GM23338 (cell line): ENCODE results near the gene NKX2-3. TPM values are rescaled to one million over a fixed set of nuclear protein-coding genes. Genes with fewer than 3 reads are reported as not detected.

Experiments used
- ATAC-seq: fragments of 200-7000 bp; cut with Tn5 transposase; 3 replicates; pipeline ENCODE4 v1.9.1; 2020
- DNase-seq: peaks from one replicate; pipeline ENCODE4 v3.0.0-alpha.2; 2015; ENCODE audit warnings: low spot score
- H2AFZ ChIP-seq: fragments of 200-600 bp; sonication (generic); 2 replicates; pipeline ENCODE4 v1.8.0; 2016; ENCODE audit warnings: antibody characterized with exemption, mild to moderate bottlenecking, moderate library complexity
- H3F3A ChIP-seq: fragments of 200-600 bp; sonication (generic); replicated peaks from 2 replicates; pipeline ENCODE4 v1.8.0; 2017; ENCODE audit warnings: antibody characterized with exemption, mixed run types, low read depth
- H3K27ac ChIP-seq: fragments of 200-600 bp; sonication (generic); 2 replicates; pipeline ENCODE4 v1.6.1; 2016; ENCODE audit warnings: low read depth
- H3K27me3 ChIP-seq: fragments of 200-600 bp; sonication (generic); 2 replicates; pipeline ENCODE4 v1.8.0; 2016; ENCODE audit warnings: mild to moderate bottlenecking, mixed run types, moderate library complexity; ENCODE audit not compliant: insufficient read depth
- H3K36me3 ChIP-seq: fragments of 200-600 bp; sonication (generic); 2 replicates; pipeline ENCODE4 v1.8.0; 2016; ENCODE audit warnings: mild to moderate bottlenecking; ENCODE audit not compliant: insufficient read depth
- H3K4me1 ChIP-seq: fragments of 200-600 bp; sonication (generic); 2 replicates; pipeline ENCODE4 v1.8.0; 2016; ENCODE audit warnings: mild to moderate bottlenecking, moderate library complexity; ENCODE audit not compliant: insufficient read depth
- H3K4me2 ChIP-seq: fragments of 200-600 bp; sonication (generic); 2 replicates; pipeline ENCODE4 v1.7.1; 2017; ENCODE audit warnings: mixed run types
- H3K4me3 ChIP-seq: fragments of 200-600 bp; sonication (generic); 2 replicates; pipeline ENCODE4 v1.6.1; 2016; ENCODE audit warnings: mixed run types
- H3K79me2 ChIP-seq: fragments of 200-600 bp; sonication (generic); replicated peaks from 2 replicates; pipeline ENCODE4 v1.8.0; 2017; ENCODE audit warnings: mild to moderate bottlenecking; ENCODE audit not compliant: insufficient read depth
- H3K9me2 ChIP-seq: fragments of 200-600 bp; sonication (generic); 2 replicates; pipeline ENCODE4 v1.8.0; 2017; ENCODE audit not compliant: insufficient read depth
- H4K20me1 ChIP-seq: fragments of 200-600 bp; sonication (generic); replicated peaks from 2 replicates; pipeline ENCODE4 v1.8.0; 2017; ENCODE audit warnings: mild to moderate bottlenecking; ENCODE audit not compliant: insufficient read depth
- H3K27ac Mint-ChIP-seq: 2 replicates; pipeline ENCODE4 v1.8.0; 2020; ENCODE audit warnings: inconsistent platforms, mild to moderate bottlenecking, moderate library complexity, mixed read lengths
- H3K27me3 Mint-ChIP-seq: 3 replicates; pipeline ENCODE4 v1.8.0; 2022; ENCODE audit warnings: low read depth, mild to moderate bottlenecking, moderate library complexity, mixed read lengths, inconsistent platforms; ENCODE audit not compliant: insufficient read depth, poor library complexity
- H3K36me3 Mint-ChIP-seq: 3 replicates; pipeline ENCODE4 v1.8.0; 2021; ENCODE audit warnings: low read depth, mild to moderate bottlenecking, inconsistent platforms, moderate library complexity, mixed read lengths
- H3K4me1 Mint-ChIP-seq: 3 replicates; pipeline ENCODE4 v1.8.0; 2020; ENCODE audit warnings: mild to moderate bottlenecking, inconsistent platforms, mixed read lengths
- H3K4me3 Mint-ChIP-seq: 3 replicates; pipeline ENCODE4 v1.8.0; 2021; ENCODE audit warnings: moderate library complexity, mild to moderate bottlenecking, inconsistent platforms, mixed read lengths
- H3K9me3 Mint-ChIP-seq: 3 replicates; pipeline ENCODE4 v1.8.0; 2020; ENCODE audit warnings: moderate library complexity, mild to moderate bottlenecking, inconsistent platforms, mixed read lengths
- ETS1 ChIP-seq: IDR thresholded peaks from 2 replicates; pipeline ENCODE4 v1.6.1; 2016; ENCODE audit warnings: antibody characterized with exemption
- EZH2 ChIP-seq: fragments of 200-600 bp; sonication (generic); IDR thresholded peaks from one replicate; pipeline ENCODE4 v1.8.0; 2017; ENCODE audit warnings: antibody characterized with exemption, mild to moderate bottlenecking, low read depth; ENCODE audit not compliant: unreplicated experiment
- EZH2phosphoT487 ChIP-seq: fragments of 200-600 bp; sonication (generic); IDR thresholded peaks from one replicate; pipeline ENCODE4 v1.8.1; 2018; ENCODE audit warnings: antibody characterized with exemption; ENCODE audit not compliant: unreplicated experiment
- ZNF114 ChIP-seq: fragments of 250-450 bp; sonication (Bioruptor Pico); IDR thresholded peaks from 2 replicates; pipeline ENCODE4 v1.5.0; 2020; ENCODE audit warnings: mild to moderate bottlenecking, moderate library complexity
- polyA plus RNA-seq: library from polyadenylated mRNA; unstranded; fragments of >200 nt; fragmentation: Nextera tagmentation; extraction: Ambion mirVana; gene quantifications from 2 replicates; pipeline ENCODE4 v1.2.1, GENCODE V29; 2016
- total RNA-seq: library from RNA; depleted of rRNA; stranded (reverse); fragments of >200 nt; shearing (Covaris generic); gene quantifications from 2 replicates; pipeline ENCODE4 v1.2.3, GENCODE V29; 2014
- TF ChIP-seq, protein P1 (sequence below): fragments of 250-450 bp; sonication (Bioruptor Pico); IDR thresholded peaks from 2 replicates; pipeline ENCODE4 v1.5.0; 2020; ENCODE audit warnings: mild to moderate bottlenecking, moderate library complexity
- TF ChIP-seq, protein P2 (sequence below): IDR thresholded peaks from one replicate; pipeline ENCODE4 v1.6.1; 2018; ENCODE audit warnings: antibody characterized with exemption; ENCODE audit not compliant: unreplicated experiment

The NKX2-3 gene
- total and polyA plus RNA-seq, 2 experiments from 2014 or later = not detected

- Mint-ChIP-seq H3K27me3 (peaks cover 99% of the 10 kb centered on the region), H3K4me1 (peaks cover 51% of the 10 kb centered on the region), H3K36me3 (no peaks in the 10 kb centered on the region), H3K27ac (no peak overlapping the region), H3K4me3 (peak overlapping the region; percentile 68), H3K9me3 (0 out of 3 replicates have a peak, but pooled peaks cover 2% of the 10 kb centered on the region)
- H3K4me1 ChIP-seq = peaks cover 64% of the 10 kb centered on the region
- H3K27ac ChIP-seq = no peak overlapping the region
- peaks cover 29% of the 10 kb centered on the region for H3F3A ChIP-seq
- DNase-seq (peak; percentile 33), ATAC-seq (peak; percentile 13)
- H3K4me2 ChIP-seq = peak overlapping the region; percentile 95
- peak overlapping the region; percentile 67 for H3K4me3 ChIP-seq
- H4K20me1 ChIP-seq = peaks cover 24% of the 10 kb centered on the region
- no peaks in the 10 kb centered on the region for H3K36me3 ChIP-seq
- H2AFZ ChIP-seq = no peak overlapping the region
- H3K9me2 ChIP-seq = no peaks in the 10 kb centered on the region
- H3K27me3 ChIP-seq = peaks cover 100% of the 10 kb centered on the region
- TF ChIP-seq, protein P1, sequence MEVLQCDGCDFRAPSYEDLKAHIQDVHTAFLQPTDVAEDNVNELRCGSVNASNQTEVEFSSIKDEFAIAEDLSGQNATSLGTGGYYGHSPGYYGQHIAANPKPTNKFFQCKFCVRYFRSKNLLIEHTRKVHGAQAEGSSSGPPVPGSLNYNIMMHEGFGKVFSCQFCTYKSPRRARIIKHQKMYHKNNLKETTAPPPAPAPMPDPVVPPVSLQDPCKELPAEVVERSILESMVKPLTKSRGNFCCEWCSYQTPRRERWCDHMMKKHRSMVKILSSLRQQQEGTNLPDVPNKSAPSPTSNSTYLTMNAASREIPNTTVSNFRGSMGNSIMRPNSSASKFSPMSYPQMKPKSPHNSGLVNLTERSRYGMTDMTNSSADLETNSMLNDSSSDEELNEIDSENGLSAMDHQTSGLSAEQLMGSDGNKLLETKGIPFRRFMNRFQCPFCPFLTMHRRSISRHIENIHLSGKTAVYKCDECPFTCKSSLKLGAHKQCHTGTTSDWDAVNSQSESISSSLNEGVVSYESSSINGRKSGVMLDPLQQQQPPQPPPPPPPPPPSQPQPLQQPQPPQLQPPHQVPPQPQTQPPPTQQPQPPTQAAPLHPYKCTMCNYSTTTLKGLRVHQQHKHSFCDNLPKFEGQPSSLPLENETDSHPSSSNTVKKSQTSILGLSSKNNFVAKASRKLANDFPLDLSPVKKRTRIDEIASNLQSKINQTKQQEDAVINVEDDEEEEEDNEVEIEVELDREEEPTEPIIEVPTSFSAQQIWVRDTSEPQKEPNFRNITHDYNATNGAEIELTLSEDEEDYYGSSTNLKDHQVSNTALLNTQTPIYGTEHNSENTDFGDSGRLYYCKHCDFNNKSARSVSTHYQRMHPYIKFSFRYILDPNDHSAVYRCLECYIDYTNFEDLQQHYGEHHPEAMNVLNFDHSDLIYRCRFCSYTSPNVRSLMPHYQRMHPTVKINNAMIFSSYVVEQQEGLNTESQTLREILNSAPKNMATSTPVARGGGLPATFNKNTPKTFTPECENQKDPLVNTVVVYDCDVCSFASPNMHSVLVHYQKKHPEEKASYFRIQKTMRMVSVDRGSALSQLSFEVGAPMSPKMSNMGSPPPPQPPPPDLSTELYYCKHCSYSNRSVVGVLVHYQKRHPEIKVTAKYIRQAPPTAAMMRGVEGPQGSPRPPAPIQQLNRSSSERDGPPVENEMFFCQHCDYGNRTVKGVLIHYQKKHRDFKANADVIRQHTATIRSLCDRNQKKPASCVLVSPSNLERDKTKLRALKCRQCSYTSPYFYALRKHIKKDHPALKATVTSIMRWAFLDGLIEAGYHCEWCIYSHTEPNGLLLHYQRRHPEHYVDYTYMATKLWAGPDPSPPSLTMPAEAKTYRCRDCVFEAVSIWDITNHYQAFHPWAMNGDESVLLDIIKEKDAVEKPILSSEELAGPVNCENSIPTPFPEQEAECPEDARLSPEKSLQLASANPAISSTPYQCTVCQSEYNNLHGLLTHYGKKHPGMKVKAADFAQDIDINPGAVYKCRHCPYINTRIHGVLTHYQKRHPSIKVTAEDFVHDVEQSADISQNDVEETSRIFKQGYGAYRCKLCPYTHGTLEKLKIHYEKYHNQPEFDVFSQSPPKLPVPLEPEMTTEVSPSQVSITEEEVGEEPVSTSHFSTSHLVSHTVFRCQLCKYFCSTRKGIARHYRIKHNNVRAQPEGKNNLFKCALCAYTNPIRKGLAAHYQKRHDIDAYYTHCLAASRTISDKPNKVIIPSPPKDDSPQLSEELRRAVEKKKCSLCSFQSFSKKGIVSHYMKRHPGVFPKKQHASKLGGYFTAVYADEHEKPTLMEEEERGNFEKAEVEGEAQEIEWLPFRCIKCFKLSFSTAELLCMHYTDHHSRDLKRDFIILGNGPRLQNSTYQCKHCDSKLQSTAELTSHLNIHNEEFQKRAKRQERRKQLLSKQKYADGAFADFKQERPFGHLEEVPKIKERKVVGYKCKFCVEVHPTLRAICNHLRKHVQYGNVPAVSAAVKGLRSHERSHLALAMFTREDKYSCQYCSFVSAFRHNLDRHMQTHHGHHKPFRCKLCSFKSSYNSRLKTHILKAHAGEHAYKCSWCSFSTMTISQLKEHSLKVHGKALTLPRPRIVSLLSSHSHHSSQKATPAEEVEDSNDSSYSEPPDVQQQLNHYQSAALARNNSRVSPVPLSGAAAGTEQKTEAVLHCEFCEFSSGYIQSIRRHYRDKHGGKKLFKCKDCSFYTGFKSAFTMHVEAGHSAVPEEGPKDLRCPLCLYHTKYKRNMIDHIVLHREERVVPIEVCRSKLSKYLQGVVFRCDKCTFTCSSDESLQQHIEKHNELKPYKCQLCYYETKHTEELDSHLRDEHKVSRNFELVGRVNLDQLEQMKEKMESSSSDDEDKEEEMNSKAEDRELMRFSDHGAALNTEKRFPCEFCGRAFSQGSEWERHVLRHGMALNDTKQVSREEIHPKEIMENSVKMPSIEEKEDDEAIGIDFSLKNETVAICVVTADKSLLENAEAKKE (CRISPR knock-in tag) = no peak
- TF ChIP-seq, protein P2, sequence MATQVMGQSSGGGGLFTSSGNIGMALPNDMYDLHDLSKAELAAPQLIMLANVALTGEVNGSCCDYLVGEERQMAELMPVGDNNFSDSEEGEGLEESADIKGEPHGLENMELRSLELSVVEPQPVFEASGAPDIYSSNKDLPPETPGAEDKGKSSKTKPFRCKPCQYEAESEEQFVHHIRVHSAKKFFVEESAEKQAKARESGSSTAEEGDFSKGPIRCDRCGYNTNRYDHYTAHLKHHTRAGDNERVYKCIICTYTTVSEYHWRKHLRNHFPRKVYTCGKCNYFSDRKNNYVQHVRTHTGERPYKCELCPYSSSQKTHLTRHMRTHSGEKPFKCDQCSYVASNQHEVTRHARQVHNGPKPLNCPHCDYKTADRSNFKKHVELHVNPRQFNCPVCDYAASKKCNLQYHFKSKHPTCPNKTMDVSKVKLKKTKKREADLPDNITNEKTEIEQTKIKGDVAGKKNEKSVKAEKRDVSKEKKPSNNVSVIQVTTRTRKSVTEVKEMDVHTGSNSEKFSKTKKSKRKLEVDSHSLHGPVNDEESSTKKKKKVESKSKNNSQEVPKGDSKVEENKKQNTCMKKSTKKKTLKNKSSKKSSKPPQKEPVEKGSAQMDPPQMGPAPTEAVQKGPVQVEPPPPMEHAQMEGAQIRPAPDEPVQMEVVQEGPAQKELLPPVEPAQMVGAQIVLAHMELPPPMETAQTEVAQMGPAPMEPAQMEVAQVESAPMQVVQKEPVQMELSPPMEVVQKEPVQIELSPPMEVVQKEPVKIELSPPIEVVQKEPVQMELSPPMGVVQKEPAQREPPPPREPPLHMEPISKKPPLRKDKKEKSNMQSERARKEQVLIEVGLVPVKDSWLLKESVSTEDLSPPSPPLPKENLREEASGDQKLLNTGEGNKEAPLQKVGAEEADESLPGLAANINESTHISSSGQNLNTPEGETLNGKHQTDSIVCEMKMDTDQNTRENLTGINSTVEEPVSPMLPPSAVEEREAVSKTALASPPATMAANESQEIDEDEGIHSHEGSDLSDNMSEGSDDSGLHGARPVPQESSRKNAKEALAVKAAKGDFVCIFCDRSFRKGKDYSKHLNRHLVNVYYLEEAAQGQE = no peak
- TF ChIP-seq ZNF114 = no peak
- TF ChIP-seq ETS1 = no peak
- peak; percentile 65 for TF ChIP-seq EZH2phosphoT487
- peak; percentile 85 for TF ChIP-seq EZH2
- H3K79me2 ChIP-seq = no peaks in the 10 kb centered on the region
Observed at GRCh38 chr10:99521765-99522469, 10.8 kb upstream of the NKX2-3 start.
